Naive thymus-derived CD4-positive, alpha-beta T cell (primary cell): ENCODE data around the gene TMEM31. TPM values are rescaled to one million over a fixed set of nuclear protein-coding genes. Genes with fewer than 3 reads are reported as not detected.

Experiments used
- ATAC-seq: fragments of 150-1000 bp; cut with Tn5 transposase; 2 replicates; pipeline ENCODE4 v1.10.0; 2021; ENCODE audit warnings: mild to moderate bottlenecking, moderate library complexity
- CTCF ChIA-PET: fragments of 350-600 bp; sonication (Branson Sonifier 250); formaldehyde crosslinking; loops from one replicate; lab custom pipeline; 2021; ENCODE audit warnings: antibody characterized with exemption; lab: Charles Lee
- POLR2A ChIA-PET: fragments of 350-600 bp; sonication (Branson Sonifier 250); formaldehyde crosslinking; loops from one replicate; lab custom pipeline; 2021; ENCODE audit warnings: antibody characterized with exemption, inconsistent platforms; lab: Charles Lee
- DNase-seq, 9 donors: peaks; one replicate each; pipeline versions ENCODE4 v3.0.0 to v3.0.0-alpha.2; 2020 to 2022; ENCODE audit warnings: mixed read lengths in 1 of 9
- H3K27ac ChIP-seq: one replicate; pipeline ENCODE4 v1.7.0; 2013; ENCODE audit warnings: mild to moderate bottlenecking, low read depth, low read length, moderate library complexity
- H3K27me3 ChIP-seq, 2 donors: one replicate each; pipeline ENCODE4 v1.7.0; 2013; ENCODE audit warnings: low read length in 2 of 2, mild to moderate bottlenecking in 2 of 2, moderate library complexity in 2 of 2; ENCODE audit not compliant: control insufficient read depth in 2 of 2, insufficient read depth in 2 of 2
- H3K36me3 ChIP-seq, 3 experiments: 1 replicate in 2 of 3; 2 replicates in 1 of 3; pipeline ENCODE4 v1.7.0; 2013; ENCODE audit warnings: low read length in 3 of 3, mild to moderate bottlenecking in 3 of 3, moderate library complexity in 1 of 3; ENCODE audit not compliant: insufficient read depth in 3 of 3, control insufficient read depth in 2 of 3
- H3K4me1 ChIP-seq, 2 donors: one replicate each; pipeline ENCODE4 v1.7.0; 2013; ENCODE audit warnings: low read length in 2 of 2, mild to moderate bottlenecking in 2 of 2, moderate library complexity in 1 of 2; ENCODE audit not compliant: control insufficient read depth in 2 of 2, insufficient read depth in 2 of 2
- H3K4me3 ChIP-seq: 2 replicates; pipeline ENCODE4 v1.7.0; 2013; ENCODE audit warnings: mild to moderate bottlenecking, low read length
- H3K9me3 ChIP-seq, 3 experiments: 1 replicate in 2 of 3; 2 replicates in 1 of 3; pipeline ENCODE4 v1.7.0; 2013; ENCODE audit warnings: low read length in 3 of 3; ENCODE audit not compliant: control insufficient read depth in 2 of 3
- H3K27ac Mint-ChIP-seq, 9 donors: one replicate each; pipeline ENCODE4 v1.8.0; 2020 to 2022; ENCODE audit warnings: mixed read lengths in 9 of 9, mild to moderate bottlenecking in 8 of 9, moderate library complexity in 5 of 9, inconsistent platforms in 2 of 9
- H3K27me3 Mint-ChIP-seq, 5 donors: one replicate each; pipeline ENCODE4 v1.8.0; 2021 to 2022; ENCODE audit warnings: mixed read lengths in 5 of 5, mild to moderate bottlenecking in 1 of 5
- H3K36me3 Mint-ChIP-seq, 5 donors: one replicate each; pipeline ENCODE4 v1.8.0; 2020 to 2022; ENCODE audit warnings: mixed read lengths in 5 of 5, mild to moderate bottlenecking in 3 of 5, inconsistent platforms in 1 of 5
- H3K4me1 Mint-ChIP-seq, 7 donors: one replicate each; pipeline ENCODE4 v1.8.0; 2020 to 2022; ENCODE audit warnings: mixed read lengths in 7 of 7, mild to moderate bottlenecking in 3 of 7, inconsistent platforms in 1 of 7
- H3K4me3 Mint-ChIP-seq, 10 donors: one replicate each; pipeline ENCODE4 v1.8.0; 2020 to 2022; ENCODE audit warnings: mild to moderate bottlenecking in 10 of 10, mixed read lengths in 10 of 10, moderate library complexity in 6 of 10, inconsistent platforms in 2 of 10
- H3K9me3 Mint-ChIP-seq, 11 donors: one replicate each; pipeline ENCODE4 v1.8.0; 2020 to 2022; ENCODE audit warnings: mixed read lengths in 11 of 11, mild to moderate bottlenecking in 4 of 11, inconsistent platforms in 1 of 11, moderate library complexity in 1 of 11
- intact Hi-C, 2 donors: fragments of 100-400 bp; cut with micrococcal nuclease; formaldehyde crosslinking; loops; one replicate each; pipeline ENCODE4 v1.15.1; 2023
- polyA plus RNA-seq, 2 donors: library from polyadenylated mRNA; unstranded; fragments of 300-500 nt; fragmentation: Illumina TruSeq; gene quantifications; one replicate each; pipeline ENCODE4 v1.2.3, GENCODE V29; 2021
- total RNA-seq, 6 experiments: library from RNA in 5 of 6; stranded (reverse) in 5 of 6; gene quantifications; 1 replicate in 5 of 6; 2 replicates in 1 of 6; pipeline ENCODE4 v1.2.3 and lab custom pipeline; 2021 to 2026

Gene TMEM31
- total and polyA plus RNA-seq, 7 experiments from 2014 or later: not detected

DNA sequence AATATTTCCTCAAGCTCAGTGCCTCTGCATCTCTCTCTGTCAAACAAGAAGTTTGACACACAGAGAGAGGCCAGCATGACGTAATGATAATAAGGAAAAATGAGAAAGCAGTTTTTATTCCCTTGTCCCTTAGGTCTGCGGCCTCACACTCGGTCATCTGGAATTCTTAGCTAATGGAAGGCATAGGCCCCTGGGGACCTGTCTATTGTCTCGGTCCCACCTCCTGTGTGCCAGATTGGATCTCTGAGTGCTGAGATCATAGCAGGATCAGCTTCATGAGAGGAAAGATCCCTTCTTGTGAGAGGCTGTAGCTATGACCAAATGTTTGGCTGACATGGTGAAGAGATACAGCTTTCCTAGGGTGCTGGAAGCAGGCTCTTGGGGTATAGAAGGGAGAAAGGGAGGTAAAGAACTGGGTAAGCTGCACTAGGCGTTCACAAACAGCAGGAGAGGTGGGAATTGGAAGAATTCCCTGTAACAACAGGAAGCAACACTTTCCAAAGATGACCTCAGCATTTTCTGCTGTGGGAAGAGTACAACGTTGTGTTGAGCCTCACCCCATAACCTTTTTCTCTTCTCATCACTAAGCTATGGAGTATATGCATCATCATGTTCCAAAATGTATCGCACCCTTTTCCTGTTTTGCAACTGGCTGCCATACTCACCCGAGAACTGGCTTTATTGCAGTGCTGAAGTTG lies 20.2 kb downstream of the TMEM31 start:
- POLR2A ChIA-PET: no interaction called here
- Mint-ChIP-seq H3K27me3 (peaks cover 0 to 15% (median 5%) of the 10 kb centered on the region in 5 donors), H3K9me3 (no peaks in the 10 kb centered on the region), H3K36me3 (no peaks in the 10 kb centered on the region), H3K27ac (no peak overlapping the region), H3K4me3 (no peak overlapping the region), H3K4me1 (peaks cover 0 to 6% (median 0%) of the 10 kb centered on the region in 7 donors)
- no peaks in the 10 kb centered on the region for H3K9me3 ChIP-seq
- intact Hi-C loops: no loop called here
- H3K4me1 ChIP-seq: no peaks in the 10 kb centered on the region
- ATAC-seq (no peak), DNase-seq (no peak)
- H3K27me3 ChIP-seq: no peaks in the 10 kb centered on the region
- H3K4me3 ChIP-seq: no peak overlapping the region
- no peaks in the 10 kb centered on the region for H3K36me3 ChIP-seq
- H3K27ac ChIP-seq: no peak overlapping the region
- CTCF ChIA-PET: no interaction called here

GRCh38 chrX:103733017-103733416 lies 22.3 kb downstream of the TMEM31 start:
- CTCF ChIA-PET: interaction anchor here (0.6 kb wide), 1 partner anchor 1127 kb away, joined by 3 read pairs; no protein-coding TSS in a partner anchor
- H3K27ac ChIP-seq: no peak overlapping the region
- intact Hi-C loops: no loop called here
- no peak overlapping the region for H3K4me3 Mint-ChIP-seq
- no peak for DNase-seq
- H3K36me3 Mint-ChIP-seq: no peaks in the 10 kb centered on the region
- H3K4me1 ChIP-seq: no peaks in the 10 kb centered on the region
- no peaks in the 10 kb centered on the region for H3K27me3 ChIP-seq
- ATAC-seq: no peak
- peaks cover 0 to 15% (median 5%) of the 10 kb centered on the region in 5 donors for H3K27me3 Mint-ChIP-seq
- H3K9me3 Mint-ChIP-seq: no peaks in the 10 kb centered on the region
- H3K4me1 Mint-ChIP-seq: peaks cover 0 to 6% (median 0%) of the 10 kb centered on the region in 7 donors
- H3K36me3 ChIP-seq: no peaks in the 10 kb centered on the region
- no peaks in the 10 kb centered on the region for H3K9me3 ChIP-seq
- POLR2A ChIA-PET: no interaction called here
- H3K27ac Mint-ChIP-seq: no peak overlapping the region
- no peak overlapping the region for H3K4me3 ChIP-seq

- Mint-ChIP-seq H3K4me1 (peaks cover 0 to 6% (median 0%) of the 10 kb centered on the region in 7 donors), H3K4me3 (no peak overlapping the region), H3K27me3 (peaks cover 0 to 15% (median 5%) of the 10 kb centered on the region in 5 donors)
Observed at GRCh38 chrX:103734125-103734760, 23.5 kb downstream of the TMEM31 start.

DNA sequence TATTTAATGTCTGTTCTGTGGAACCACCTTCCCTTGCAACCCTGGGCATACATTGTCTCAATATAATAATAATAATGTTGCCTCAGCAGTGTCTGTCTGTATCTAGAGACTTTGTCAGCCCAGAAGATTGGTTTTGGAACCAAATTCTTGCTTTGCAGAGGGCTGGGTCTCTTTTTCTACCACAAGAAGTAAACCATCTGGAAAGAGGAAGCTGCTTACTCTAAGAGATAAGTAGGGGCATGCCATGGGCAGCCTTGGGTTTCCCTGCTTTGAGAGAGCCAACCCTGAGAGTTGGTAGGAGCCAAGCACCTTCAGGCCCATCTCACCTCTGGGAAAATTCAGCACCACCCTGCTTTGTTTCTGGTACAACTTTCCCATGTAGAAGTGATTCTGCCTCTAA lies 27.0 kb downstream of the TMEM31 start:
- DNase-seq: no peak
- H3K4me1 Mint-ChIP-seq: no peaks in the 10 kb centered on the region
- no peaks in the 10 kb centered on the region for H3K9me3 Mint-ChIP-seq
- H3K4me1 ChIP-seq: no peaks in the 10 kb centered on the region
- H3K27ac ChIP-seq: no peak overlapping the region
- intact Hi-C loops: no loop called here
- H3K4me3 ChIP-seq: no peak overlapping the region
- ATAC-seq: no peak
- H3K27me3 ChIP-seq: no peaks in the 10 kb centered on the region
- ChIA-PET CTCF (no interaction called here), POLR2A (no interaction called here)
- H3K27me3 Mint-ChIP-seq: no peaks in the 10 kb centered on the region
- no peaks in the 10 kb centered on the region for H3K9me3 ChIP-seq
- H3K36me3 ChIP-seq: no peaks in the 10 kb centered on the region
- H3K4me3 Mint-ChIP-seq: no peak overlapping the region
- H3K36me3 Mint-ChIP-seq: no peaks in the 10 kb centered on the region
- no peak overlapping the region for H3K27ac Mint-ChIP-seq

More at GRCh38 chrX:103734125-103734760, 23.5 kb downstream of the TMEM31 start:
- H3K27me3 ChIP-seq: no peaks in the 10 kb centered on the region
- POLR2A ChIA-PET: no interaction called here
- H3K4me1 ChIP-seq: no peaks in the 10 kb centered on the region
- no peak overlapping the region for H3K27ac Mint-ChIP-seq
- CTCF ChIA-PET: no interaction called here
- intact Hi-C loops: no loop called here
- DNase-seq: no peak
- no peaks in the 10 kb centered on the region for H3K36me3 Mint-ChIP-seq
- no peak overlapping the region for H3K4me3 ChIP-seq
- no peaks in the 10 kb centered on the region for H3K9me3 Mint-ChIP-seq
- no peak overlapping the region for H3K27ac ChIP-seq
- H3K36me3 ChIP-seq: no peaks in the 10 kb centered on the region
- no peaks in the 10 kb centered on the region for H3K9me3 ChIP-seq
- no peak for ATAC-seq

GRCh38 chrX:103739421-103739820 lies 28.7 kb downstream of the TMEM31 start:
- ATAC-seq: no peak
- ChIA-PET POLR2A (no interaction called here), CTCF (no interaction called here)
- H3K4me3 ChIP-seq: no peak overlapping the region
- no peaks in the 10 kb centered on the region for H3K4me1 ChIP-seq
- H3K4me1 Mint-ChIP-seq: no peaks in the 10 kb centered on the region
- H3K27me3 ChIP-seq: no peaks in the 10 kb centered on the region
- no peak overlapping the region for H3K27ac ChIP-seq
- intact Hi-C loops: no loop called here
- H3K4me3 Mint-ChIP-seq: no peak overlapping the region
- H3K36me3 Mint-ChIP-seq: no peaks in the 10 kb centered on the region
- H3K27ac Mint-ChIP-seq: no peak overlapping the region
- no peaks in the 10 kb centered on the region for H3K36me3 ChIP-seq
- H3K9me3 Mint-ChIP-seq: no peaks in the 10 kb centered on the region
- no peaks in the 10 kb centered on the region for H3K27me3 Mint-ChIP-seq
- H3K9me3 ChIP-seq: no peaks in the 10 kb centered on the region
- no peak for DNase-seq

DNA sequence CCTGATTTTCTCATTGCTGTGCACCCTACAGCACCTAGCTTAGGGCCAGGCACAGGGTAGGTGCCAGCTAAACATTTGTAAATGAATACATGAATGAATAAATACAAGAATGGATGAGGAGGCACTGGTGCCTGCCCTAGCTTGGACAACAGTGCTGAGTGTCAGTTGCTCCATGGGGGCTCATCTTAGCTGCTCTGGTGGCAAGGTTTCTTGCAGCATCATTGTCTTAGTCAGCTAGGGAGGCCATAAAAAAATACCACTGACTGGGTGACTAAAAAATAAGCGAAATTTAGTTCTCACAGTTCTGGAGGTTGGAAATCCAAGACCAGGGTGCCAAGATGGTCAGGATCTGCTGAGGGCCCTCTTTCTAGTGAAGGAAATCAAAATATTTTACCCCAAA lies 31.2 kb downstream of the TMEM31 start:
- Mint-ChIP-seq H3K9me3 (no peaks in the 10 kb centered on the region), H3K4me3 (no peak overlapping the region), H3K27me3 (no peaks in the 10 kb centered on the region), H3K27ac (no peak overlapping the region), H3K36me3 (no peaks in the 10 kb centered on the region), H3K4me1 (no peaks in the 10 kb centered on the region)
- ChIA-PET CTCF (no interaction called here), POLR2A (no interaction called here)
- intact Hi-C loops: no loop called here
- Histone ChIP-seq H3K4me3 (no peak overlapping the region), H3K27ac (no peak overlapping the region), H3K27me3 (no peaks in the 10 kb centered on the region), H3K4me1 (no peaks in the 10 kb centered on the region), H3K36me3 (no peaks in the 10 kb centered on the region), H3K9me3 (no peaks in the 10 kb centered on the region)
- ATAC-seq (no peak), DNase-seq (no peak)

DNA sequence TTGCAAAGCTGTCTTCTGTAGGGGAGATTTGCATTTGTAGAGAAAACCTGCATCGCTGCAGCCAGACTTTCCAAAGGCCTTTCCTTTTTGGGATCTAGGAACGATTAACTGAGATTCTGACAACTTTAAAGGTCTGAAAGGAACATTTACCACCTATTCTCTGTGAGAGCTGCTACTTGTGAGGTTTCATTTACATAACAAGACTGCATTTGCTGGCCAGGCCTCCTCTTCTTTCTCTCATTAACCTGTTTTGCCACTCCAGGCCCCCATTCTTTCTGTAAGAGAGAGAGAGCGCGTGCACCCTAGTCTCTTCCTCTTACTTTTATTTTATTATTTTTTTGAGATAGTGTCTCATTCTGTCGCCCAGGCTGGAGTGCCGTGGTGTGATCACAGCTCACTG lies 31.6 kb downstream of the TMEM31 start:
- Histone ChIP-seq H3K27ac (no peak overlapping the region), H3K9me3 (no peaks in the 10 kb centered on the region), H3K4me1 (no peaks in the 10 kb centered on the region), H3K27me3 (no peaks in the 10 kb centered on the region), H3K4me3 (no peak overlapping the region), H3K36me3 (no peaks in the 10 kb centered on the region)
- H3K36me3 Mint-ChIP-seq: no peaks in the 10 kb centered on the region
- no peak overlapping the region for H3K4me3 Mint-ChIP-seq
- POLR2A ChIA-PET: no interaction called here
- no peak for ATAC-seq
- H3K27me3 Mint-ChIP-seq: no peaks in the 10 kb centered on the region
- H3K4me1 Mint-ChIP-seq: no peaks in the 10 kb centered on the region
- no peak for DNase-seq
- H3K9me3 Mint-ChIP-seq: no peaks in the 10 kb centered on the region
- H3K27ac Mint-ChIP-seq: no peak overlapping the region
- intact Hi-C loops: no loop called here
- CTCF ChIA-PET: no interaction called here
